Neutrophil (primary cell): ENCODE results near the gene SETD3.

ENCODE experiments used
- H3K27ac ChIP-seq: fragments of 200-600 bp; sonication (generic); 2 replicates; pipeline ENCODE4 v1.5.1; 2016; ENCODE audit warnings: mild to moderate bottlenecking, moderate library complexity
- H3K27me3 ChIP-seq: fragments of 200-600 bp; sonication (generic); 2 replicates; pipeline ENCODE4 v1.6.0; 2016; ENCODE audit warnings: mild to moderate bottlenecking
- H3K36me3 ChIP-seq: fragments of 200-600 bp; sonication (generic); 2 replicates; pipeline ENCODE4 v1.5.1; 2017
- H3K4me1 ChIP-seq, 2 experiments: fragments of 200-600 bp in 1 of 2; sonication (generic) in 1 of 2; 1 replicate in 1 of 2; 2 replicates in 1 of 2; pipeline versions ENCODE4 v1.5.1 to v1.6.1; 2013 to 2016; ENCODE audit warnings: low read depth in 1 of 2, low read length in 1 of 2, mild to moderate bottlenecking in 1 of 2, moderate library complexity in 1 of 2; ENCODE audit not compliant: control insufficient read depth in 1 of 2, insufficient read depth in 1 of 2
- H3K4me3 ChIP-seq, 2 experiments: fragments of 200-600 bp in 1 of 2; sonication (generic) in 1 of 2; 1 replicate in 1 of 2; 2 replicates in 1 of 2; pipeline ENCODE4 v1.5.1; 2013 to 2016; ENCODE audit warnings: low read depth in 1 of 2, low read length in 1 of 2, mild to moderate bottlenecking in 1 of 2, moderate library complexity in 1 of 2
- H3K9me3 ChIP-seq: fragments of 200-600 bp; sonication (generic); 2 replicates; pipeline ENCODE4 v1.5.1; 2016
- TF ChIP-seq, protein P1 (sequence below): fragments of 200-600 bp; sonication (generic); IDR thresholded peaks from 2 replicates; pipeline ENCODE4 v1.5.1; 2016; ENCODE audit warnings: antibody characterized with exemption

SETD3 gene

DNA sequence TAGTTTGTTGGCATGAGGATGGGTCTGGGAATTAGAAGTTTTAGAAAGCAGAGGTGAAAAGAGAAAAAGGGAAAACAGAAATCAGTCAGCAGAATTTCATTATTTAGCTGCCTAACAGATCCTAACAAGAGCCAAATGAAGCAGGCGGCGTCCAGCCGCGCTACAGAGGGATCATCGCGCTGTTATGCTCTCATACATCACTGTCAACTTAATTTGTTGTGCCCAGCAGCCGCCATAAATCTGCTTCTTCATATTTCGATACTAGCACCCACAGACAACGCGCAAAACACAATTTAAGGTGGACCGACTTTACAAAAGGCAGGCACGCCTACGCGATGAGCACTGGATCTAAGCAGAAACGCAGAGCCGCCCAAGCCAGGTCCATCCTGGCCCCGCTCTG is 66.7 kb downstream of the SETD3 start:
- TF ChIP-seq, protein P1, sequence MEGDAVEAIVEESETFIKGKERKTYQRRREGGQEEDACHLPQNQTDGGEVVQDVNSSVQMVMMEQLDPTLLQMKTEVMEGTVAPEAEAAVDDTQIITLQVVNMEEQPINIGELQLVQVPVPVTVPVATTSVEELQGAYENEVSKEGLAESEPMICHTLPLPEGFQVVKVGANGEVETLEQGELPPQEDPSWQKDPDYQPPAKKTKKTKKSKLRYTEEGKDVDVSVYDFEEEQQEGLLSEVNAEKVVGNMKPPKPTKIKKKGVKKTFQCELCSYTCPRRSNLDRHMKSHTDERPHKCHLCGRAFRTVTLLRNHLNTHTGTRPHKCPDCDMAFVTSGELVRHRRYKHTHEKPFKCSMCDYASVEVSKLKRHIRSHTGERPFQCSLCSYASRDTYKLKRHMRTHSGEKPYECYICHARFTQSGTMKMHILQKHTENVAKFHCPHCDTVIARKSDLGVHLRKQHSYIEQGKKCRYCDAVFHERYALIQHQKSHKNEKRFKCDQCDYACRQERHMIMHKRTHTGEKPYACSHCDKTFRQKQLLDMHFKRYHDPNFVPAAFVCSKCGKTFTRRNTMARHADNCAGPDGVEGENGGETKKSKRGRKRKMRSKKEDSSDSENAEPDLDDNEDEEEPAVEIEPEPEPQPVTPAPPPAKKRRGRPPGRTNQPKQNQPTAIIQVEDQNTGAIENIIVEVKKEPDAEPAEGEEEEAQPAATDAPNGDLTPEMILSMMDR = no peak
- H3K27me3 ChIP-seq = no peaks in the 10 kb centered on the region

DNA sequence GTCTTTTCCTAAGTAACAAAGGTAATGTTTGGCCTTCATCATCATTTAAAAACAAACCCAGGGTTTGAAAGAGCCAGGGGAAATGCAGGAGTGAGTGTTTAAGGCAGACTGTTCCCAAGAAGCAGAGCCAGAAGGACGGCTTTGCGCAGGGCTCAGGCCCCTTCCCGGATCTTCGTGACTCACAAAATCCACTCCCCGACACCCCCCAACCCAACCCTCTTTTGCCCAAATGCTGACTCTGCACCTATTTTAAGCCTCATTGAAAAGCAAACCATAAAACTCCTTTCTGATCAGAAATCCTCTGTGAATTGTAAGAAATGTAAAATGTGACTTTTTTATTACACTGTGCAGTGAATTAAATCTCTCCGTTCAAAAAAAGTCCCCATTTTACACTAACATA is 67.5 kb downstream of the SETD3 start:
- Histone ChIP-seq H3K27ac (no peak overlapping the region), H3K4me3 (no peak overlapping the region), H3K27me3 (no peaks in the 10 kb centered on the region), H3K36me3 (peaks cover 61% of the 10 kb centered on the region), H3K9me3 (no peaks in the 10 kb centered on the region), H3K4me1 (no peaks in the 10 kb centered on the region)
- TF ChIP-seq, protein P1 = no peak

More for the DNA sequence above, 66.7 kb downstream of the SETD3 start:
- Histone ChIP-seq H3K4me1 (no peaks in the 10 kb centered on the region), H3K4me3 (no peak overlapping the region), H3K9me3 (no peaks in the 10 kb centered on the region), H3K27ac (no peak overlapping the region), H3K36me3 (peaks cover 54% of the 10 kb centered on the region)

DNA sequence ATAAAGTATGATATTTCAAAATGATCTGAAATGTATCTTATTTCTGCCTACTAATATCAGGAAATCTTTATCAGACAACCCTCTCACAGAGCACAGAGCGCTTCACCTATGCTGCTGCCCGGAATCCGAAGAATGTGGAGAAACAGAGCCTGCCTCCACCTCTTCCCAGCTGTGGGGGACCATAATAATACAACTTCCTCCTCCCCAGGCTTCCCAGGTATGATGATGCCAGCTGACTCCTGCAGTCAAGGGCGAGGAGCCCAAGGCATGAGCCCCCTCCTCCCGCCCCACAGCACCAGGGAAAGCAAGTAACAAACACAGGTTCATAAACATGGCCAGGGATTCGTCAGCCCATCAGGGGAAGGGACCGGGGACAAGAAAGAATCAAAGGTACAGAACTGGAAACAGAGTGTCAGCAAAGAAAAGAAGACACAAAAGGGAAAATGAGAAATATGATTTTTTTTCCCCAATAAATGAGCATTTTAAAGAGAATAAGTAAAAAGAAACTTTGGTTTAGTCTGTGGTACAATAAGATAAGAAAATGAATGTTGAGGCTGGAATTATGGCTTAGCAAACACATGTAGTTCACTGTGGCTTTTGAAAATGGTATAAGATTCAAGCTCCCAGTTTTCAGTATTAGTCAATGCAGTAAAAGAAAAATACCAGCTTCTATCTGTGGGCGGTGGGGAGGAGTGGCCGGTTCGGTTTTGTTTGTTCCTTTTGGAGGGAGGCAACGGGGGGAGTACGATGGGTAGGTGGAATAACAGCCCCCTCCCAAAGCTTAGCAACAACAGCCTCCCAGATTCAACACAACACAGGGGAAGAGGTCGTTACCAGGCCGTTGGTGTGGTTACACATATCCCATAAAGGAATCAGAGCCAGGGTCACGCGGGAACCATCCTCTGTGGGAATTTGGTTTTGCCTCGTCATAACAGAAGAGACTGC is 68.3 kb downstream of the SETD3 start:
- no peaks in the 10 kb centered on the region for H3K9me3 ChIP-seq
- TF ChIP-seq, protein P1 = no peak
- H3K4me3 ChIP-seq = no peak overlapping the region
- no peak overlapping the region for H3K27ac ChIP-seq
- H3K4me1 ChIP-seq = no peaks in the 10 kb centered on the region
- H3K27me3 ChIP-seq = no peaks in the 10 kb centered on the region
- peaks cover 67% of the 10 kb centered on the region for H3K36me3 ChIP-seq

DNA sequence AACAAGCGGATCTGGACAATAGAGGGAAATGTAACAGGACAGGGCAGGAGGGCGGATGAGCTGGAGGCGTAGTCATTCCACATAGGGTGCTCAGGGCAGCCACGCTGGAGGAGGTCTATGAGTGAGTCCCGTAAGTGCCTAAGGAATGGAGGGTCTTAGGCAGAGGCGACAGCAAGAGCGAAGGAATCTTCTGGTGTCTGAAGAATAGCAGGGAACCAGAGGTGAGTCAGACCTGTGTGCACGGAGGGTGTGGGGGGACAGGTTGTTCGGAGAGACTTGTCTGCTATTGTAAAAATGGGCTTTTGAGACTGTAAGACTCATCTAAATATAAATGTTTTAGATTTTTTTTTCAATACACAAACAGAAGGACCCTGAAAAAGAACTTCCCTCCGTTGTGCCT is 70.6 kb downstream of the SETD3 start:
- Histone ChIP-seq H3K4me3 (no peak overlapping the region), H3K36me3 (peaks cover 75% of the 10 kb centered on the region), H3K4me1 (no peaks in the 10 kb centered on the region), H3K27ac (no peak overlapping the region), H3K9me3 (no peaks in the 10 kb centered on the region), H3K27me3 (no peaks in the 10 kb centered on the region)
- TF ChIP-seq, protein P1 = no peak

DNA sequence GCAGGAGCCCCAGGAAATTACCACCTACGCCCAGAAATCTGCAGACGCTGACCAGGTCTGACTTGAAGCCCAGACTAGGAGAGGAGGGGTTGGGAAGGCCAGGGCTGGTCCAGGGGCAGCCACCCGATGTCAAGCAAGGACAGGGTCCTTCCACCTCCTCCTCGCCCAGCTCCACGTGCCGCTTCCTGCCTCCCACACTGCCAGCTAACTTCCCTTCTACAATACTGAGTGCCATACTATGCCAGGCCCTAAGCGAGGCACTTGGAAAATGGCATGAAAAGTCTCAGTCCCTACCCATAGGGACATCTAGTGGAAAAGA is 71.7 kb downstream of the SETD3 start:
- H3K36me3 ChIP-seq = peaks cover 82% of the 10 kb centered on the region
- H3K4me3 ChIP-seq = no peak overlapping the region
- H3K4me1 ChIP-seq = no peaks in the 10 kb centered on the region
- TF ChIP-seq, protein P1 = no peak
- H3K9me3 ChIP-seq = no peaks in the 10 kb centered on the region
- H3K27ac ChIP-seq = no peak overlapping the region
- H3K27me3 ChIP-seq = no peaks in the 10 kb centered on the region
